Measurements from ENCODE around the gene FGF9. TPM values are rescaled to one million over a fixed set of nuclear protein-coding genes. Genes with fewer than 3 reads are reported as not detected.

The FGF9 gene
- total and polyA plus RNA-seq, 3 experiments from 2014 or later = 1.7 to 2.3 (median 2.3) TPM

DNA sequence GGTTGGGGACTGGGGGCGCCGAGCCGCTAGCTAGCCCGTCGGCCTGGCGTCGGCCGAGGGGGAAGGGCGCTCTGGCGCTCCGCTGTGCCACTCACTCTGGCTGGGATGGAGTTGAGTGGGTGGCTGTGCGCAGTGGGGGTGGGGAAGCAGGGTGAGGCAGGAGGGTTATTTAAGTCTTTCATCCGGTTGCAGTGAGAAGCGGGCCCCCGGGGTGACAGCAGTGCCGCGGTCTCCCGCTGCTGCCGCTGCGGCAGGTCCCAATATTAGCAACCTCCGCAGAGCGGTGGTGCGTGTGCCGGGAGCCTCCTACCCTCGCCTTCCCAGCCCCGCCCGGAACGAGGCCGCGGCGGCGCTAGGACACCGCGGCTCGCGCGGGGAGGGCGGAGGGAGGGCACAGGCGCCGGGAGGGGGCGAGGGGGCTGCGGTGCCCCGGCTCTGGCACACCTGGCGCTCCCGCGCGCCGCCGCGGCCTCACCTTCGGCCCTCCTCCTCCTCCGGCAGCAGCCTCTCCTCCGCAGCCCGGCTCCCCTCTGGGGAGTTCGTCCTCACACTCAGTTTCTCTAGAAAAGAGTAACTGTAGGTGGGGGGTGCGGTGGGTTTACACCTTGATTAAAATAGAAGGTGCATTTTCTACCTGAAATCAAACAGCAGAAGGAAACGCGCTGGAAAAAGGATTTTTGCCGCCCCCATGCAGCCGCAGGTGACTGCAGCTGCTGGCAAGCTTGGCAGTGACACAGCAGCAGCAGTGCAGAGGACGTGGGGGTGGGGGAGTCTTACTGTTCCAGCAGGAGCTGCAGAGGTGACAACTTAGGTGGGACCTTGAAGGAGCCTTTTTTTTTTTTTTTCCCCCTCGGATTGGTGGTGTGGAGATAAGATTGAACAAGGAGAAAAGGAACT is 4.5 kb downstream of the FGF9 start:
- H3K27me3 Mint-ChIP-seq = peaks cover 3 to 16% of the 10 kb centered on the region in 2 donors
- Histone ChIP-seq H3K36me3 (ENCODE audit: insufficient read depth, low read length) (no peaks in the 10 kb centered on the region), H3K27me3 (ENCODE audit: insufficient read depth, low read length, poor library complexity, severe bottlenecking) (peaks cover 25% of the 10 kb centered on the region), H3K27ac (ENCODE audit: low read depth, low read length) (no peak overlapping the region), H3K4me3 (ENCODE audit: low read length) (peak overlapping the region; percentile 49), H3K4me1 (ENCODE audit: insufficient read depth, low read length) (peaks cover 28% of the 10 kb centered on the region), H3K9me3 (ENCODE audit: low read length) (no peaks in the 10 kb centered on the region)
- no peaks in the 10 kb centered on the region for H3K9me3 Mint-ChIP-seq
- CTCF ChIA-PET = interaction anchor here (0.7 to 8.1 kb wide), 3 partner anchors 37 to 119 kb away, joined by 3 to 56 read pairs (median 7); no protein-coding TSS in a partner anchor
- DNase-seq = peak; percentile 18 to 67 (median 52)
- H3K4me3 Mint-ChIP-seq = peak overlapping the region; percentile 87 to 96 (median 92)
- H3K36me3 Mint-ChIP-seq = peaks cover 0 to 13% (median 0%) of the 10 kb centered on the region in 3 donors
- peaks cover 31 to 45% (median 41%) of the 10 kb centered on the region in 3 donors for H3K4me1 Mint-ChIP-seq
- H3K27ac Mint-ChIP-seq = peak overlapping the region in 4 of 8 donors; percentile 14 to 67 (median 26)
- POLR2A ChIA-PET = interaction anchor here (0.7 to 1.4 kb wide), 2 partner anchors 11 to 72 kb away, joined by 4 to 6 read pairs; partner anchors contain the start of gene MICU2

GRCh38 chr13:21676611-21677021 is 5.7 kb downstream of the FGF9 start:
- H3K27ac ChIP-seq (ENCODE audit: low read depth, low read length) = no peak overlapping the region
- DNase-seq = no peak
- peaks cover 2 to 16% of the 10 kb centered on the region in 2 donors for H3K27me3 Mint-ChIP-seq

DNA sequence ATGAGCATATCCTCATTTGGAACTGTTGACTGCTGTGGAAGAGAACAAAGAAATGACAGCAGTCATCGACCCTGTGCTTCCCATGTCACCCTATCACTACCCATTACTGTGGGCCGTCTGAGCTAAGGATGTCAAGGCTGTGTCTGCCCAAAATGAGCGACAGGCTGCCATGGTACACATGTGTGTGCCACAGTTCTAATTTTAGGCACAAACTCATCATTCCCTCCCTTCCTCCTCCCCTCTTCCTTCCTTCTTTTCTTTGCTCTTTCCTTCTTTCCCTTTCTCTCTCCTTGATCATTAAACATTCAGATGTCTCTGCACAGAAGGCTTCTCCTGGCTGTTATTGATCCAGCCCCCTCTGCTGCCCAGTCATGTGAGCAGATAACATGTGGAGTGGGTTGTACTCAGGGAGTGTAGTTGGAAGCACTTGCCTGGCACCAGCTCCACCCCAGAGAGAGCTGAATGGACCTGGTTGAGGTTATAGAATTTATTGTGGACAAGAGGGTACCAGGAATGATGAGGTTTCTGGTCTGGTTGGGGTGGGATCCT is 6.3 kb downstream of the FGF9 start:
- ChIA-PET POLR2A (interaction anchor here (0.6 kb wide), 1 partner anchor 310 kb away, joined by 3 read pairs; no protein-coding TSS in a partner anchor), CTCF (no interaction called here)
- Histone ChIP-seq H3K4me3 (ENCODE audit: low read length) (no peak overlapping the region), H3K27ac (ENCODE audit: low read depth, low read length) (no peak overlapping the region), H3K9me3 (ENCODE audit: low read length) (no peaks in the 10 kb centered on the region), H3K27me3 (ENCODE audit: insufficient read depth, low read length, poor library complexity, severe bottlenecking) (peaks cover 25% of the 10 kb centered on the region), H3K36me3 (ENCODE audit: insufficient read depth, low read length) (no peaks in the 10 kb centered on the region), H3K4me1 (ENCODE audit: insufficient read depth, low read length) (peaks cover 19% of the 10 kb centered on the region)
- H3K36me3 Mint-ChIP-seq = peaks cover 0 to 12% (median 0%) of the 10 kb centered on the region in 3 donors
- no peak for DNase-seq
- H3K27ac Mint-ChIP-seq = peak overlapping the region in 2 of 8 donors; percentile 19
- peaks cover 2 to 16% of the 10 kb centered on the region in 2 donors for H3K27me3 Mint-ChIP-seq
- H3K9me3 Mint-ChIP-seq = no peaks in the 10 kb centered on the region
- H3K4me1 Mint-ChIP-seq = peaks cover 20 to 32% (median 28%) of the 10 kb centered on the region in 3 donors
- peak overlapping the region in 5 of 7 donors; percentile 35 to 79 (median 75) for H3K4me3 Mint-ChIP-seq

More at GRCh38 chr13:21676611-21677021, 5.7 kb downstream of the FGF9 start:
- Mint-ChIP-seq H3K27ac (peak overlapping the region in 1 of 8 donors; percentile 19), H3K9me3 (no peaks in the 10 kb centered on the region), H3K36me3 (peaks cover 0 to 11% (median 0%) of the 10 kb centered on the region in 3 donors), H3K4me1 (peaks cover 26 to 37% (median 34%) of the 10 kb centered on the region in 3 donors), H3K4me3 (peak overlapping the region in 6 of 7 donors; percentile 23 to 96 (median 76))
- Histone ChIP-seq H3K4me3 (ENCODE audit: low read length) (no peak overlapping the region), H3K9me3 (ENCODE audit: low read length) (no peaks in the 10 kb centered on the region), H3K36me3 (ENCODE audit: insufficient read depth, low read length) (no peaks in the 10 kb centered on the region), H3K27me3 (ENCODE audit: insufficient read depth, low read length, poor library complexity, severe bottlenecking) (peaks cover 25% of the 10 kb centered on the region), H3K4me1 (ENCODE audit: insufficient read depth, low read length) (peaks cover 24% of the 10 kb centered on the region)
- ChIA-PET POLR2A (interaction anchor here (1.4 kb wide), 1 partner anchor 73 kb away, joined by 4 read pairs; the partner anchor contains the start of gene MICU2), CTCF (interaction anchor here (0.6 to 1.4 kb wide), 2 partner anchors 39 to 604 kb away, joined by 3 to 7 read pairs; no protein-coding TSS in a partner anchor)

GRCh38 chr13:21683034-21683733 is 12.3 kb downstream of the FGF9 start:
- Mint-ChIP-seq H3K4me3 (no peak overlapping the region), H3K27ac (no peak overlapping the region), H3K36me3 (peaks cover 2 to 10% (median 3%) of the 10 kb centered on the region in 3 donors), H3K9me3 (no peaks in the 10 kb centered on the region), H3K27me3 (peaks cover 0 to 2% of the 10 kb centered on the region in 2 donors), H3K4me1 (no peaks in the 10 kb centered on the region)
- POLR2A ChIA-PET = no interaction called here
- Histone ChIP-seq H3K27ac (ENCODE audit: low read depth, low read length) (no peak overlapping the region), H3K9me3 (ENCODE audit: low read length) (no peaks in the 10 kb centered on the region), H3K36me3 (ENCODE audit: insufficient read depth, low read length) (no peaks in the 10 kb centered on the region), H3K27me3 (ENCODE audit: insufficient read depth, low read length, poor library complexity, severe bottlenecking) (no peaks in the 10 kb centered on the region), H3K4me3 (ENCODE audit: low read length) (no peak overlapping the region), H3K4me1 (ENCODE audit: insufficient read depth, low read length) (no peaks in the 10 kb centered on the region)
- DNase-seq = no peak
- CTCF ChIA-PET = no interaction called here

GRCh38 chr13:21684576-21684975 is 13.7 kb downstream of the FGF9 start:
- H3K9me3 Mint-ChIP-seq = no peaks in the 10 kb centered on the region
- peaks cover 2 to 12% (median 3%) of the 10 kb centered on the region in 3 donors for H3K36me3 Mint-ChIP-seq
- CTCF ChIA-PET = no interaction called here

DNA sequence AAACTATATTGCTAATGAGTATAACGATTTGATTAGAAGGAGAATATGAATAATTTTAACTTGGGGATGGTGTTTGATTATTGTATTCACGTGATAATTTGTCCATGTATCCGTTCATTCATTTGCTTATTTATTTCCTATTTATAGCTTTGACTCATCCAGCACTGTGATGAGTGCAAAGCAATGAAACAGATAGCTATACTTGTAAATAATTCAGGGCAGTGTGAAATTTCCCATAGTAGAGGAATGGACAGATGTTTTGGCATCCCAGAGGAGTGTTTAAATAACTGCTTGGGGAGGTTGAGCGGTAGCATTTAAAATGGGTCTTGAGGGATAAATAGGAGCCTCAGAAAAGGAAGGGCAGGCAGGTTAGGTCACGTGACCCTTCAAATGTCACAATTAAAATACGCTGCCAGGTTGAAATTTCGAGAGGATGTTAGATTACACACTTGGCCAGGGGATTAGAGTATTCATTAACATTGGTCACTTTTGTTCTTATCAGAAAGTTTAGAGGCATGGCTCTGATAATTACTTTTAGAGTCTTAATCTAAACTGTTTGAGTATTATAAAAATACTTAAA is 14.7 kb downstream of the FGF9 start:
- H3K27ac Mint-ChIP-seq = no peak overlapping the region
- no peaks in the 10 kb centered on the region for H3K27me3 Mint-ChIP-seq
- no peaks in the 10 kb centered on the region for H3K9me3 Mint-ChIP-seq
- no peaks in the 10 kb centered on the region for H3K4me1 ChIP-seq (ENCODE audit: insufficient read depth, low read length)
- no peak overlapping the region for H3K4me3 Mint-ChIP-seq
- no peaks in the 10 kb centered on the region for H3K4me1 Mint-ChIP-seq
- H3K27ac ChIP-seq (ENCODE audit: low read depth, low read length) = no peak overlapping the region
- peaks cover 4 to 15% (median 8%) of the 10 kb centered on the region in 3 donors for H3K36me3 Mint-ChIP-seq
- no peak overlapping the region for H3K4me3 ChIP-seq (ENCODE audit: low read length)
- H3K36me3 ChIP-seq (ENCODE audit: insufficient read depth, low read length) = no peaks in the 10 kb centered on the region
- H3K27me3 ChIP-seq (ENCODE audit: insufficient read depth, low read length, poor library complexity, severe bottlenecking) = no peaks in the 10 kb centered on the region
- CTCF ChIA-PET = no interaction called here
- no peak for DNase-seq
- no peaks in the 10 kb centered on the region for H3K9me3 ChIP-seq (ENCODE audit: low read length)
- POLR2A ChIA-PET = interaction anchor here (1.5 kb wide), 1 partner anchor 12 kb away, joined by 3 read pairs; no protein-coding TSS in a partner anchor

More at GRCh38 chr13:21684576-21684975, 13.7 kb downstream of the FGF9 start:
- no peak overlapping the region for H3K4me3 Mint-ChIP-seq
- Histone ChIP-seq H3K27ac (ENCODE audit: low read depth, low read length) (no peak overlapping the region), H3K9me3 (ENCODE audit: low read length) (no peaks in the 10 kb centered on the region), H3K27me3 (ENCODE audit: insufficient read depth, low read length, poor library complexity, severe bottlenecking) (no peaks in the 10 kb centered on the region), H3K4me1 (ENCODE audit: insufficient read depth, low read length) (no peaks in the 10 kb centered on the region), H3K36me3 (ENCODE audit: insufficient read depth, low read length) (no peaks in the 10 kb centered on the region), H3K4me3 (ENCODE audit: low read length) (no peak overlapping the region)
- H3K4me1 Mint-ChIP-seq = no peaks in the 10 kb centered on the region
- no peak for DNase-seq
- POLR2A ChIA-PET = interaction anchor here (1.5 kb wide), 1 partner anchor 11 kb away, joined by 3 read pairs; no protein-coding TSS in a partner anchor
- H3K27ac Mint-ChIP-seq = peak overlapping the region in 1 of 8 donors; percentile 25
- no peaks in the 10 kb centered on the region for H3K27me3 Mint-ChIP-seq

DNA sequence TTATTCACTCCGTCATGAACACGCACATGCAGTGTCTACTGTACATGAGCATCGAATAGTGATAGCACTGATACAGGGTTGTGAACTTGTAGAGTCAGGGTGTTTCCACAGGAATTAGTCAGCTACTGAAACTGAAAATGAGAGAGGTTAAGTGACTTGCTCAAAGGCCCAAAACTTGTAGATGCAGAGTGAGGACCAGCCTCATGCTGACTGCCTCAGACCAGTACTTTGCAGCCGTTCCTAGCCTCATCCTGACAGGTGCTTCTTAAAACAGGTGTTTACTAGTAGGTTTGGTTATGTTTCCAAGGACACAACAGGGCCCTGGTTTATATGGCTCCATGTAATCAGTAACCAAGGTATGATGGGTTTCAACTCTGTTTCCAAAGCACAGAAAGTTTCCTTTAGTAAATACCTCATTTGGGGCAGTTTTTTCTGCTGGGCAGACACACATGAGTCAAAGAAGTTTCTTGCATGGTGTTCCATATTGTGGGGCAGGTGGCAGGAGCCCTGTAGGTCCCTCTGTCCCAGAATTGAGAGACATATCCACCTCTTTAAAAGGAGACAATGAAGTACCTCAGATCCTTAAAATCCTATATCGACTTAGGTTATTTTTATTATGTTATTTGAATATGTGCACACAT is 16.0 kb downstream of the FGF9 start:
- ChIA-PET CTCF (no interaction called here), POLR2A (interaction anchor here (0.6 kb wide), 1 partner anchor 11 kb away, joined by 6 read pairs; no protein-coding TSS in a partner anchor)
- Histone ChIP-seq H3K36me3 (ENCODE audit: insufficient read depth, low read length) (no peaks in the 10 kb centered on the region), H3K27ac (ENCODE audit: low read depth, low read length) (no peak overlapping the region), H3K27me3 (ENCODE audit: insufficient read depth, low read length, poor library complexity, severe bottlenecking) (no peaks in the 10 kb centered on the region), H3K4me3 (ENCODE audit: low read length) (no peak overlapping the region), H3K4me1 (ENCODE audit: insufficient read depth, low read length) (no peaks in the 10 kb centered on the region), H3K9me3 (ENCODE audit: low read length) (no peaks in the 10 kb centered on the region)
- no peak for DNase-seq
- Mint-ChIP-seq H3K4me1 (no peaks in the 10 kb centered on the region), H3K27me3 (peaks cover 0 to 1% of the 10 kb centered on the region in 2 donors), H3K9me3 (no peaks in the 10 kb centered on the region), H3K27ac (peak overlapping the region in 1 of 8 donors; percentile 9), H3K4me3 (no peak overlapping the region), H3K36me3 (peaks cover 5 to 10% (median 8%) of the 10 kb centered on the region in 3 donors)

Data from CD8-positive, alpha-beta memory T cell (primary cell).